ENCODE results near the gene VILL. TPM values are rescaled to one million over a fixed set of nuclear protein-coding genes. Genes with fewer than 3 reads are reported as not detected.
A peak's percentile ranks its signal among the peaks of the same experiment; 100 is the strongest.

The VILL gene
- total RNA-seq, 4 donors from 2014 or later = 112 to 214 (median 172) TPM

- H3K36me3 ChIP-seq = peaks cover 0 to 2% (median 0%) of the 10 kb centered on the region in 4 donors
Observed at GRCh38 chr3:37946531-37946889, 44.1 kb upstream of the VILL start.

GRCh38 chr3:37949866-37950265 is 40.7 kb upstream of the VILL start:
- H3K9me3 ChIP-seq = no peaks in the 10 kb centered on the region
- H3K27ac ChIP-seq = peak overlapping the region in 1 of 4 donors; percentile 1
- in situ Hi-C loops (cut with MboI; ENCODE audit: low pct_ligation_motif_present in 1 of 4, low pct_unique_long_range_greater_than_20kb in 1 of 4, low sequenced_read_pairs in 3 of 4) (no loop called here), intact Hi-C loops (cut with DNase I; ENCODE audit: low total_unique reads) (no loop called here)
- H3K4me1 ChIP-seq = peaks cover 12 to 44% (median 21%) of the 10 kb centered on the region in 4 donors
- H3K36me3 ChIP-seq = peaks cover 0 to 2% (median 0%) of the 10 kb centered on the region in 4 donors
- TF ChIP-seq CTCF (IDR thresholded peaks at IDR 0.05) (no peak), POLR2A (IDR thresholded peaks at IDR 0.05) (no peak), EP300 (IDR thresholded peaks at IDR 0.05; ENCODE audit: low read depth) (no peak), POLR2AphosphoS5 (IDR thresholded peaks at IDR 0.05) (no peak)
- 78% methylated on average over 6 of the region's 6 CpGs; no CpG with 5 or more reads in 1 of the 2 donors for WGBS, 2 donors (ENCODE audit: low coverage in 1 of 2)
- DNase-seq = no peak
- H3K4me3 ChIP-seq = no peak overlapping the region
- no peaks in the 10 kb centered on the region for H3K27me3 ChIP-seq

More at GRCh38 chr3:37946531-37946889, 44.1 kb upstream of the VILL start:
- intact Hi-C loops (cut with DNase I; ENCODE audit: low total_unique reads) (no loop called here), in situ Hi-C loops (cut with MboI; ENCODE audit: low pct_ligation_motif_present in 1 of 4, low pct_unique_long_range_greater_than_20kb in 1 of 4, low sequenced_read_pairs in 3 of 4) (no loop called here)
- WGBS, 2 donors (ENCODE audit: low coverage in 1 of 2) = 33 to 55% methylated on average over 2 of the region's 2 CpGs
- H3K4me3 ChIP-seq = no peak overlapping the region
- H3K27me3 ChIP-seq = no peaks in the 10 kb centered on the region
- no peak for TF ChIP-seq EP300 (IDR thresholded peaks at IDR 0.05; ENCODE audit: low read depth)
- no peak for TF ChIP-seq POLR2A (IDR thresholded peaks at IDR 0.05)
- TF ChIP-seq POLR2AphosphoS5 (IDR thresholded peaks at IDR 0.05) = no peak
- TF ChIP-seq CTCF (IDR thresholded peaks at IDR 0.05) = no peak
- peak overlapping the region; percentile 63 to 77 (median 72) for H3K27ac ChIP-seq
- peaks cover 27 to 62% (median 46%) of the 10 kb centered on the region in 4 donors for H3K4me1 ChIP-seq
- no peaks in the 10 kb centered on the region for H3K9me3 ChIP-seq
- no peak for DNase-seq

- 93 to 96% methylated on average over 1 of the region's 1 CpG for WGBS, 2 donors (ENCODE audit: low coverage in 1 of 2)
- Histone ChIP-seq H3K27me3 (no peaks in the 10 kb centered on the region), H3K4me1 (peaks cover 19 to 45% (median 21%) of the 10 kb centered on the region in 4 donors), H3K27ac (no peak overlapping the region), H3K36me3 (peaks cover 0 to 2% (median 0%) of the 10 kb centered on the region in 4 donors), H3K4me3 (no peak overlapping the region), H3K9me3 (no peaks in the 10 kb centered on the region)
- no peak for DNase-seq
- TF ChIP-seq POLR2AphosphoS5 (IDR thresholded peaks at IDR 0.05) = no peak
- no peak for TF ChIP-seq EP300 (IDR thresholded peaks at IDR 0.05; ENCODE audit: low read depth)
- no peak for TF ChIP-seq CTCF (IDR thresholded peaks at IDR 0.05)
- TF ChIP-seq POLR2A (IDR thresholded peaks at IDR 0.05) = no peak
- intact Hi-C loops (cut with DNase I; ENCODE audit: low total_unique reads) = no loop called here
- in situ Hi-C loops (cut with MboI; ENCODE audit: low pct_ligation_motif_present in 1 of 4, low pct_unique_long_range_greater_than_20kb in 1 of 4, low sequenced_read_pairs in 3 of 4) = no loop called here
Observed at GRCh38 chr3:37952564-37952963, 38.0 kb upstream of the VILL start.

- H3K27ac ChIP-seq = peak overlapping the region in 2 of 4 donors; percentile 45 to 48
- H3K9me3 ChIP-seq = no peaks in the 10 kb centered on the region
- H3K27me3 ChIP-seq = no peaks in the 10 kb centered on the region
- TF ChIP-seq POLR2AphosphoS5 (IDR thresholded peaks at IDR 0.05) (no peak), EP300 (IDR thresholded peaks at IDR 0.05; ENCODE audit: low read depth) (no peak)
- in situ Hi-C loops (cut with MboI; ENCODE audit: low pct_ligation_motif_present in 1 of 4, low pct_unique_long_range_greater_than_20kb in 1 of 4, low sequenced_read_pairs in 3 of 4) (no loop called here), intact Hi-C loops (cut with DNase I; ENCODE audit: low total_unique reads) (no loop called here)
- WGBS, 2 donors (ENCODE audit: low coverage in 1 of 2) = 95 to 100% methylated on average over 2 of the region's 2 CpGs
- peaks cover 0 to 2% (median 0%) of the 10 kb centered on the region in 4 donors for H3K36me3 ChIP-seq
- H3K4me1 ChIP-seq = peaks cover 20 to 49% (median 21%) of the 10 kb centered on the region in 4 donors
- H3K4me3 ChIP-seq = no peak overlapping the region
- no peak for DNase-seq
Observed at GRCh38 chr3:37953226-37953625, 37.4 kb upstream of the VILL start.
